Epidermal melanocyte (primary cell): ENCODE data around the gene HS6ST1.

Experiments used
- DNase-seq: peaks from one replicate; pipeline ENCODE4 v3.0.0; 2011; ENCODE audit warnings: low spot score; ENCODE audit not compliant: insufficient read length

The HS6ST1 gene

DNA sequence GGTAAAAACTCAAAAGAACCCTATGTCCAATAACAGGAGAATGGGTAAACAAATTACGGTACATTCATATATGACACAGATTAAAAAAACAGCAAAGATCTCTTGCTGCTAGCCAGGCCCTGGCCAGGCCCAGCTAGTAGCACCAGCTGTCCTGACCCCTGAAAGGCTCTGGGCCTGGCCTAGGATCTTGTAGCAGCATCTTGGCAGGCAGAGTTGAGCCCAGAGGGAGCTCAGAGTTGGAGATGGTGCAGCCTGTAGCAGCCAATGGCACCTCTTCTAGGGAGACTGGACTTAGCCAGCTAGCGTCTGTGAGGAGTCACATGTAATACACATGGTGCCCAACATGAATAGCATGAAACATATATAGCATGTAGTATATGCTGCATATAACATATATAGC, 69.1 kb downstream of the HS6ST1 start:
- no peak for DNase-seq

GRCh38 chr2:128245813-128246212, 72.9 kb downstream of the HS6ST1 start:
- no peak for DNase-seq

DNA sequence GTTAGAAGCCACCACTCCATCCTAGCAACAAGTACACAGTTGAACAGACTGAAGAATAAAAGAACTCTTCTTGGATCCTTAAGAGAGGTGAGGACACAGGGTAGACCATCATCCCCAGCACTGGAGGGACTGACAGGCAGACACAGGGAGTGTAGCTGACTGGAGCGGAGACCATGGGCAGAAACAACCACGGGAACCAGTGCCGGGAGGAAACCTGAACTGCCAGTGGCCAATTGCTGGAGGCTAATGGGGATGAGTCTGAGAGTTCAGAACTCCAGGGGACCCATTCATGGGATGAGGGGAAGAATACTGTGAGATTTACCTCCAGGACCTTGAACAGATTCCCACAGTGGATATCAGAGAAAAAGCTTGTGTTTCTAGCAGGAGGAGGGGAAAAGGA, 76.8 kb downstream of the HS6ST1 start:
- DNase-seq = no peak

GRCh38 chr2:128237911-128238697, 80.6 kb downstream of the HS6ST1 start:
- DNase-seq = no peak

- DNase-seq = no peak
These were observed 81.6 kb downstream of the HS6ST1 start for GRCh38 chr2:128237081-128237534.

GRCh38 chr2:128236491-128237035, 82.1 kb downstream of the HS6ST1 start:
- no peak for DNase-seq

GRCh38 chr2:128235581-128235980, 83.1 kb downstream of the HS6ST1 start:
- no peak for DNase-seq

DNA sequence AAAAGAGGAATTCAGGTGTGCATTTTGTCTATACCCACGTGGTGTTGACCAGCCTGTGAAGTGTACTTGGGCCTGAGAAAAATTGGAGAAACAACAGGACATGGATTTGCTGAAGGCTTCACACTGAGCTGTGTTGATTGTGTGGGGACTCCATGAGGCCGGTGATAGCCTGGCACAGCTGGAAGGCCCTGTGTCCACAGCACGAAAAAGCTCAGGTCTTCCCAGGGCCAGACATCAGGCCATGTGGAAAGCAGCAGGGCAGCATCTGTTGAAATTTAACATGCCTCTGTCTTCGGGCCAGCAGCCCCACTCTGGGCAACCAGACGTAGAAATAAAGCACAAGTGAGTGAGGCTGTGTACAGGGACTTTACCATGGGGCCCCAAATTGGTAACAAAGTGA, 84.1 kb downstream of the HS6ST1 start:
- no peak for DNase-seq

DNA sequence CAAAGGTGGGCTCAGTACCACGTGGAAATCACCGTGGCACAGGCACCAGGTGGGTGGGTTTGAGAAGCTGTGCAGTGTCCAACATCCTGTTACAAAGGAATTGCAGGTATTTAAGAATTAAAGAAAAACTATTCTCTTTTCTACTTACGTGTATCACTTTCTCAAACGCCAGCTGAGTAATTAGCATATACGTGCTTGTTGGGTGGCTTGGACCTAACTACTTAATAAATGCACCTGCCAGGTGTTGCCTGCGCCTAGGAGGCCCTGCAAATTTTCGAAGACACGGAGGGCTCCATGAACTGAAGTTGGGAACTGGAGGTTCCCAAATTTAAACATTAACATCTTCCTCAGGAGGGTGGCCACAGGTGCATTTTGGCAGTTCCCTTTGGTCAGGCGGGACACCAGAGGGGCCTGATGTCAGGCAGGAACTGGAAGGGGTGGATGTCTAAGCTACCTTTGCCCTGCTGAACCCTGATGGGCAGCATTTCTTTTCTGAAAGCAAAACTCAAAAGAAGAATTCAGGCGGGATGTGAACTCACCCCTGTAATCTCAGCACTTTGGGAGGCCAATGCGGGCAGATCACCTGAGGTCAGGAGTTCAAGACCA, 84.8 kb downstream of the HS6ST1 start:
- no peak for DNase-seq

DNA sequence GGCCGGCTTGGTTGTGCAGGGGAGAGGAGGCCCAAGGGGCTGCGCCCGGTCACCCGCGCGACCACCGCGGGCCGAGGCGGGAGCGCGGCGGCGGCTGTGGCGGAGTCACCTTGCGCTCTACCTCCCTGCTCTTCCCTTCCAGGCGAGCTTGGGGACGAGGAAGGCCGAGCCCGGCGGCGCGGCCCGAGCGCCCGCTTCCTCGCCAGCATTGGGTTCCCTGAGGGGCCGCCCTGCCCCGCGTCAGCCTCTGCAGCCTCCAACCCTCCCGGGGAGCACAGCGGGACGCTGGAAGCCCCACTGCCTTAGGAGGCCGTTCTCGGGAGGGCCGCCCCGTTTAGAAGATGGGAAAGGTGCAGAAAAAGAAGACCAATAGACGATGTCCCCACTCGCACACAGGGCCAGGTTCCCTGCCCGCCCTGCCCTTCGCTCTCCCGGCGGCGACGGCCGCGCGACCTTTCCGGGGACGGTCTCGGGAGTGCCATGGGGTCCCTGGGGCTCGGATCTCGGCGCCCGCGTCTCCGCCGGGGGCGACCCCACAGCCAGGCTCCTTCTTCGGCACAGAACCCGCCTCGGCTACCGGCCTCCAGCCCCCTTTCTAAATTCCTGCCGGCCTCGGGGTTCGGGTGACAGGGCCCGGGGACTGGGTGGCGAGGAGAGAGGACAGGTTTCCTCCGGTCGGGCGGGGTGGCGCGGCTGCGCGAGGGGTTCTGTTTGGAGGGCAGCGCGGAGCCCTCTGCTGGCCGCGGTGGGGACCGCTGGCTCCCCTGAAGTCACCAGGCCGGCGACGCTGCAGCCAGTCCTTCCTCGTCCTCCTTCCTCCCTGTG, 85.5 kb downstream of the HS6ST1 start:
- DNase-seq = peak; percentile 89

GRCh38 chr2:128228894-128229293, 89.8 kb downstream of the HS6ST1 start:
- DNase-seq = no peak

GRCh38 chr2:128227862-128228261, 90.8 kb downstream of the HS6ST1 start:
- no peak for DNase-seq

DNA sequence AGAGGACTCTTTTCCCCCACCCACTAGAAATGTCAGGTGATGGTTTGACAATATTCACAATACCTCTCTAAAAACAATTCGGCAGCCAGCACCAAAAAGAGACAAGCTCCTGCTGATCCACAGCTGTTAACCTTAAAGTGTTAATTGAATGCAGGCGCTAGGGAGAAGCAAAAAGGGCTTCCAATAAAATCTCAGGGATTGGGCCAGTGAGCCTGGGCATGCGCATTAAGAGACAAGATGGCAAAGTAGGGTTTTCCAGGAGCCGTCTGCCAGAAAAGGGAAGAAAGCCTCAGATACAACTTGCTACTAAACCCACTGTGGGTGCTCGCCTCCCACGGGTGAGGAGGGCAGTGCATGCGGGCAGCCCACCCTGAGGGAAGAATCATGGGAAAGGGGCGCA, 98.8 kb downstream of the HS6ST1 start:
- DNase-seq = no peak

GRCh38 chr2:128217671-128218070, 101.0 kb downstream of the HS6ST1 start:
- DNase-seq = no peak

- DNase-seq = no peak
These were observed 102.6 kb downstream of the HS6ST1 start for GRCh38 chr2:128215897-128216642.
